Osteoblast (primary cell): Measurements from ENCODE around the gene MAPK6. TPM values are rescaled to one million over a fixed set of nuclear protein-coding genes. Genes with fewer than 3 reads are reported as not detected.

Experiments
- DNase-seq: peaks from one replicate; pipeline ENCODE4 v3.0.0; 2011; ENCODE audit warnings: low spot score, mixed read lengths; ENCODE audit not compliant: insufficient read length; ENCODE audit errors: missing footprints
- H2AFZ ChIP-seq: 2 replicates; pipeline ENCODE4 v1.6.0; 2011; ENCODE audit warnings: mild to moderate bottlenecking, low read length
- H3K27ac ChIP-seq: 2 replicates; pipeline ENCODE4 v1.5.1; 2011; ENCODE audit warnings: mild to moderate bottlenecking, low read depth, low read length, moderate library complexity
- H3K27me3 ChIP-seq: 2 replicates; pipeline ENCODE4 v1.6.0; 2012; ENCODE audit warnings: mild to moderate bottlenecking, control low read depth, inconsistent platforms, low read length, moderate library complexity; ENCODE audit not compliant: insufficient read depth
- H3K36me3 ChIP-seq: 2 replicates; pipeline ENCODE4 v1.5.1; 2011; ENCODE audit warnings: mild to moderate bottlenecking, low read length, control low read depth, moderate library complexity; ENCODE audit not compliant: insufficient read depth
- H3K4me1 ChIP-seq: 2 replicates; pipeline ENCODE4 v1.5.1; 2011; ENCODE audit warnings: mild to moderate bottlenecking, low read length, control low read depth, moderate library complexity; ENCODE audit not compliant: insufficient read depth
- H3K4me2 ChIP-seq: 2 replicates; pipeline ENCODE4 v1.6.0; 2011; ENCODE audit warnings: mild to moderate bottlenecking, low read length; ENCODE audit not compliant: insufficient read depth
- H3K4me3 ChIP-seq: fragments of 200-600 bp; sonication (generic); 3 replicates; pipeline ENCODE4 v1.5.1; 2012; ENCODE audit warnings: mild to moderate bottlenecking, low read length, inconsistent platforms; ENCODE audit not compliant: insufficient read depth
- H3K79me2 ChIP-seq: 2 replicates; pipeline ENCODE4 v1.6.0; 2012; ENCODE audit warnings: mild to moderate bottlenecking, low read length, control low read depth, inconsistent platforms; ENCODE audit not compliant: insufficient read depth
- H3K9me3 ChIP-seq: 2 replicates; pipeline ENCODE4 v1.5.1; 2011; ENCODE audit warnings: low read depth, low read length, control low read depth
- H4K20me1 ChIP-seq: 2 replicates; pipeline ENCODE4 v1.6.0; 2012; ENCODE audit warnings: mild to moderate bottlenecking, low read length, control low read depth; ENCODE audit not compliant: insufficient read depth
- total RNA-seq: library from RNA; depleted of rRNA; stranded (reverse); fragments of >200 nt; gene quantifications from 2 replicates; pipeline ENCODE4 v1.2.3, GENCODE V29; 2012
- TF ChIP-seq, protein P1 (sequence below): IDR thresholded peaks from 2 replicates; pipeline ENCODE4 v1.5.1; 2011; ENCODE audit warnings: mild to moderate bottlenecking, low read depth, low read length, moderate library complexity; ENCODE audit errors: extremely low read depth

MAPK6 gene
- total RNA-seq, 1 donor, result 86.9 TPM

DNA sequence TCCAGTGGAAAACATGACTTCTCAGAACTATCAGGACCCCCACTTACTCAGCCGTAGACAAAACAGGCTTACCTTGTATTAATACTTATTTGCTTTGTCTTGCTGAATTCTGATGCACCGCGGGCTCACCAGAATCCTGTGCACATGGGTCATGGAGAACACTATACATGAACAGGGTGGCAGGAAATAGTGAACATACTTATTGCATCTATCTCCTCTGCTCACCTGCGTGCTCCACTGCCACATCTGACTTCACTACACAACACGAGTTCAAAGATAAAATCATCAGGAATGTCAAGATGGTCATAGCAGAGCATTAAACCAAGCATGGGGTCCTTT, 10.7 kb upstream of the MAPK6 start:
- Histone ChIP-seq H2AFZ (no peak overlapping the region), H3K36me3 (no peaks in the 10 kb centered on the region), H3K27me3 (no peaks in the 10 kb centered on the region), H3K79me2 (no peaks in the 10 kb centered on the region), H3K27ac (no peak overlapping the region), H4K20me1 (no peaks in the 10 kb centered on the region), H3K4me1 (peaks cover 19% of the 10 kb centered on the region), H3K4me3 (no peak overlapping the region), H3K9me3 (no peaks in the 10 kb centered on the region), H3K4me2 (no peak overlapping the region)
- TF ChIP-seq, protein P1, sequence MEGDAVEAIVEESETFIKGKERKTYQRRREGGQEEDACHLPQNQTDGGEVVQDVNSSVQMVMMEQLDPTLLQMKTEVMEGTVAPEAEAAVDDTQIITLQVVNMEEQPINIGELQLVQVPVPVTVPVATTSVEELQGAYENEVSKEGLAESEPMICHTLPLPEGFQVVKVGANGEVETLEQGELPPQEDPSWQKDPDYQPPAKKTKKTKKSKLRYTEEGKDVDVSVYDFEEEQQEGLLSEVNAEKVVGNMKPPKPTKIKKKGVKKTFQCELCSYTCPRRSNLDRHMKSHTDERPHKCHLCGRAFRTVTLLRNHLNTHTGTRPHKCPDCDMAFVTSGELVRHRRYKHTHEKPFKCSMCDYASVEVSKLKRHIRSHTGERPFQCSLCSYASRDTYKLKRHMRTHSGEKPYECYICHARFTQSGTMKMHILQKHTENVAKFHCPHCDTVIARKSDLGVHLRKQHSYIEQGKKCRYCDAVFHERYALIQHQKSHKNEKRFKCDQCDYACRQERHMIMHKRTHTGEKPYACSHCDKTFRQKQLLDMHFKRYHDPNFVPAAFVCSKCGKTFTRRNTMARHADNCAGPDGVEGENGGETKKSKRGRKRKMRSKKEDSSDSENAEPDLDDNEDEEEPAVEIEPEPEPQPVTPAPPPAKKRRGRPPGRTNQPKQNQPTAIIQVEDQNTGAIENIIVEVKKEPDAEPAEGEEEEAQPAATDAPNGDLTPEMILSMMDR, result no peak
- DNase-seq, result no peak

DNA sequence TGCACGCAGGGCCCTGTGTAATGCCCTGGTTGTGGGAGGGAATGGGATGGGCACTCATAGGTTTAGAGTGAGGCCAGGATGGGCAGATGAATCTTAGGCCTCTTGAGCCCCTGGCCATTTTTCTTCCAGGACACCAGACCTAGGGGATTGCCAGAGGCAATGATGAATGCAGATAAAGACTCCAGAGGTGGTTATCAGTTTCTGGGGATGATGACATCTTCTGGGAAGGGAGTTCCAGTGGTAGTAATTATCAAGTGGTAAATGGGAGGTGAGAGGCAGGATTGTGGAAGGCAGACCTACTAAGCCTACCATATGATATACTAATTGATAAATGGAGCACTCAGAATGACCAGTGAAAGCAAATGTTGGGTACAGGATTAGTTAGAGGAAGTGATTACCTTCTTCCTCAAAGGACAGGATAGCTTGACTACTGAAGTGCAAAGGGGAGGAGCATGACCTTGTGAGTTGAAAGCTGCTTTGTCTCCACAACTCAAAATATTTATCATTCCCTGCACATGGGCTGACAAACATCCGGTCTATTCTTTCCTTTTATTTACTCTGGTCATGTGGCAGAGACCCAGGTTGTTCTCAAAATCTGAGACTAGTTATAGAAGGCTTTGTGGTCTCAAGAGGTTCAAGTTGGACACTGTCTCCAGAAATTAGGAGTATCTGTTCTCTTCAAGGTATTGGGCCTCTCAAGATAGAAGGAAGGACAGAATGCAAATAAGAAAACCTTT, 10.2 kb upstream of the MAPK6 start:
- DNase-seq, result no peak
- Histone ChIP-seq H2AFZ (no peak overlapping the region), H3K9me3 (no peaks in the 10 kb centered on the region), H3K4me1 (peaks cover 19% of the 10 kb centered on the region), H3K36me3 (no peaks in the 10 kb centered on the region), H3K27ac (no peak overlapping the region), H4K20me1 (no peaks in the 10 kb centered on the region), H3K4me3 (no peak overlapping the region), H3K4me2 (no peak overlapping the region), H3K79me2 (no peaks in the 10 kb centered on the region), H3K27me3 (no peaks in the 10 kb centered on the region)
- TF ChIP-seq, protein P1, result no peak

DNA sequence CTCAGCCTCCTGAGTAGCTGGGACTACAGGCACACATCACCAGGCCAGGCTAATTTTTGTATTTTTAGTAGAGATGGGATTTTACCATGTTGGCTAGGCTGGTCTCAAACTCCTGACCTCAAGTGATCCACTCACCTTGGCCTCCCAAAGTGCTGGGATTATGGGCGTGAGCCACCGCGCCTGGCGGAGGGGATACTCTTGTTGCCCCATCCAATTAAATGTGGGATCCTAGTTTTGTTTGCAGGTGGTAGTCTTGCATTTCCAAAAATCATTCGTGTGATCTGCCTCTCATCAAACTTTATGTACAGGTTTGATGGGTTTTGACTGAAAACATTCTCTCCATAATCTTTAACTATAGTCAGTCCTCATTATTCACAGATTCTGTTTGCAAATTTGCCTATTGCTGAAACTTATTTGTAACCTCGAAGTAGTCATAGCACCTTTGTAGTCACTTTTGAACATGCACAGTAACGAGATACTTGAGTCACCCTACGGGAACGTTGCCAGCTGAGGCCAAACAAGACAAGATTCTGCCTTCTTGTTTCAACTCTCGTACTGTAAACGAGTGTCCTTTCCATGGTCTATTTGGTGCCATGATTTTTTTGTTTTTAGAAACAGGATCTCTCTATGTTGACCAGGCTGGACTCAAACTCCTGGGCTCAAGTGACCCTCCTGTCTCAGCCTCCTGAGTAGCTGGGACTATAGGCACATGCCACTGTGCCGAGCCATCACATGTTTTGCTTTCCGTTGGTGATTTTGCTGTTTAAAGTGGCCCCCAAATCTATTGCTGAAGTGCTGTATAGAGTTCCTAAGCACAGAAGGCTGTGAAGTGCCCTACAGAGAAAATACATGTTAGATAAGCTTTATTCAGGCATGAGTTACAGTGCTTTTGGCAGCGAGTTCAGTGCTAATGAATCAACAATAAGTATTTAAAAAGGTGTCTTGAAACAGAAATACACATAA, 8.1 kb upstream of the MAPK6 start:
- H3K27me3 ChIP-seq, result no peaks in the 10 kb centered on the region
- H3K4me2 ChIP-seq, result peak overlapping the region; percentile 39
- H3K9me3 ChIP-seq, result no peaks in the 10 kb centered on the region
- H2AFZ ChIP-seq, result peak overlapping the region; percentile 60
- H3K36me3 ChIP-seq, result no peaks in the 10 kb centered on the region
- no peaks in the 10 kb centered on the region for H4K20me1 ChIP-seq
- peak overlapping the region; percentile 18 for H3K27ac ChIP-seq
- H3K79me2 ChIP-seq, result no peaks in the 10 kb centered on the region
- H3K4me1 ChIP-seq, result peaks cover 19% of the 10 kb centered on the region
- no peak overlapping the region for H3K4me3 ChIP-seq
- TF ChIP-seq, protein P1, result no peak
- peak; percentile 91 for DNase-seq

DNA sequence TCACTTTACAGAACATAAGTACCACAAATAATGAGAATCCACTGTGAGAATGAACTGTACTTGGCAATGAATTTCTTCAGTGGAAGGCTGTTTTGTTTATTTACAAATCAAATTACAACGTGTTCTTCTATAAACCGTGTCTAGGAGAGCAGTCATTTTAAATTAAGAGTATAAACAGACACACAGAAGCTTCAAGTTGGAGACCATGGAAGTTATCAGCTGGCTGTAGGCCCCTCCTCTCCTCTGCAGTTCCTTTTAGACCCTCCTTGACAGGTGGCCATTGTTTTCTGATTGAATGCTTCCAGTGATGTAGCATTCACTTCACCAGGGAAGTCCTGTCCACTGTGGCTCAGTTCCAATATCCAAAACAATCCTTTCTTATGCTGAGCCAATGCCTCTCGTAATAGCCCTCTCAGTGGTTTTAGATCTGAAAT, 7.3 kb upstream of the MAPK6 start:
- H3K4me2 ChIP-seq, result no peak overlapping the region
- H3K36me3 ChIP-seq, result no peaks in the 10 kb centered on the region
- H3K4me3 ChIP-seq, result no peak overlapping the region
- H3K79me2 ChIP-seq, result no peaks in the 10 kb centered on the region
- no peak overlapping the region for H3K27ac ChIP-seq
- H3K4me1 ChIP-seq, result peaks cover 16% of the 10 kb centered on the region
- TF ChIP-seq, protein P1, result no peak
- no peak overlapping the region for H2AFZ ChIP-seq
- DNase-seq, result no peak
- no peaks in the 10 kb centered on the region for H3K9me3 ChIP-seq
- H3K27me3 ChIP-seq, result no peaks in the 10 kb centered on the region
- H4K20me1 ChIP-seq, result no peaks in the 10 kb centered on the region
